Gastrocnemius medialis (tissue), 4 donors: ENCODE results near the gene CLIP4. TPM values are rescaled to one million over a fixed set of nuclear protein-coding genes. Genes with fewer than 3 reads are reported as not detected.
A peak's percentile ranks its signal among the peaks of the same experiment; 100 is the strongest.

Source experiments
- ATAC-seq, 2 donors: fragments of 150-250 bp; one replicate each; pipeline ENCODE4 v1.9.1; 2016
- DNase-seq, 2 donors: peaks; one replicate each; pipeline ENCODE4 v3.0.0-alpha.2; 2019
- H3K27ac ChIP-seq, 4 donors: fragments of 200-600 bp; sonication (generic); 1 replicate in 1 of 4; 2 replicates in 3 of 4; pipeline ENCODE4 v1.5.1; 2016 to 2018; ENCODE audit warnings: mild to moderate bottlenecking in 2 of 4, moderate library complexity in 1 of 4
- H3K27me3 ChIP-seq, 3 donors: fragments of 200-600 bp; sonication (generic) in 2 of 3; 1 replicate in 1 of 3; 2 replicates in 2 of 3; pipeline versions ENCODE4 v1.5.1 to v1.6.0; 2016 to 2019; ENCODE audit warnings: mild to moderate bottlenecking in 1 of 3, moderate library complexity in 1 of 3
- H3K36me3 ChIP-seq, 2 donors: fragments of 200-600 bp; sonication (generic) in 1 of 2; one replicate each; pipeline ENCODE4 v1.5.1; 2017 to 2018
- H3K4me1 ChIP-seq, 2 donors: fragments of 200-600 bp; sonication (generic) in 1 of 2; one replicate each; pipeline ENCODE4 v1.5.1; 2016 to 2017; ENCODE audit warnings: mild to moderate bottlenecking in 2 of 2
- H3K4me3 ChIP-seq, 4 donors: fragments of 200-600 bp; sonication (generic) in 3 of 4; 1 replicate in 1 of 4; 2 replicates in 3 of 4; pipeline ENCODE4 v1.5.1; 2016 to 2019; ENCODE audit warnings: mild to moderate bottlenecking in 2 of 4
- H3K9me3 ChIP-seq, 3 donors: fragments of 200-600 bp; sonication (generic) in 2 of 3; 1 replicate in 1 of 3; 2 replicates in 2 of 3; pipeline ENCODE4 v1.5.1; 2016 to 2019
- CTCF ChIP-seq, 5 experiments: fragments of 450-650 bp in 3 of 5; fragments of 200-600 bp in 2 of 5; sonication (generic) in 2 of 5; IDR thresholded peaks in 4 of 5; conservative IDR thresholded peaks in 1 of 5; 1 replicate in 4 of 5; 2 replicates in 1 of 5; pipeline ENCODE4 v1.5.1; 2016 to 2019; ENCODE audit warnings: antibody characterized with exemption in 5 of 5, mild to moderate bottlenecking in 3 of 5, moderate library complexity in 3 of 5
- POLR2A ChIP-seq, 2 donors: fragments of 450-650 bp; IDR thresholded peaks; one replicate each; pipeline ENCODE4 v1.6.1; 2017; ENCODE audit warnings: antibody characterized with exemption in 2 of 2, mild to moderate bottlenecking in 2 of 2, moderate library complexity in 2 of 2
- in situ Hi-C, 4 donors: fragments of 200-750 bp; cut with MboI; loops; one replicate each; pipeline versions ENCODE4 v1.15.0 to v1.8.0; 2017; ENCODE audit warnings: low sequenced_read_pairs in 4 of 4
- intact Hi-C: fragments of 100-400 bp; cut with DNase I; formaldehyde crosslinking; loops from one replicate; pipeline ENCODE4 v1.15.1; 2023; ENCODE audit warnings: low total_unique reads
- total RNA-seq, 4 donors: library from RNA; depleted of rRNA; stranded (reverse); fragments of >200 nt; gene quantifications; one replicate each; pipeline versions ENCODE4 v1.1.0 to v1.2.3, GENCODE V29; 2016

The CLIP4 gene
- total RNA-seq, 4 donors from 2014 or later = 200 to 422 (median 265) TPM

- DNase-seq (peak in 1 of 2 donors; percentile 8), ATAC-seq (no peak)
- Histone ChIP-seq H3K27me3 (peaks cover 0 to 3% (median 0%) of the 10 kb centered on the region in 3 donors), H3K27ac (no peak overlapping the region), H3K4me1 (no peaks in the 10 kb centered on the region), H3K36me3 (no peaks in the 10 kb centered on the region), H3K4me3 (no peak overlapping the region), H3K9me3 (no peaks in the 10 kb centered on the region)
- intact Hi-C loops = no loop called here
- no peak for TF ChIP-seq POLR2A (IDR thresholded peaks at IDR 0.05)
- no peak for TF ChIP-seq CTCF (IDR thresholded peaks at IDR 0.05 in 4 of 5, conservative IDR thresholded peaks at IDR 0.05 in 1 of 5)
- in situ Hi-C loops = no loop called here
Observed at GRCh38 chr2:29218071-29218470, 102.9 kb downstream of the CLIP4 start.

GRCh38 chr2:29218550-29219125, 103.4 kb downstream of the CLIP4 start:
- intact Hi-C loops = no loop called here

GRCh38 chr2:29219374-29219773, 104.2 kb downstream of the CLIP4 start:
- peaks cover 0 to 2% of the 10 kb centered on the region in 2 donors for H3K4me1 ChIP-seq
- no peaks in the 10 kb centered on the region for H3K36me3 ChIP-seq
- intact Hi-C loops = no loop called here
- H3K27me3 ChIP-seq = peaks cover 0 to 3% (median 0%) of the 10 kb centered on the region in 3 donors
- peak in 1 of 2 donors; percentile 5 for DNase-seq
- no peaks in the 10 kb centered on the region for H3K9me3 ChIP-seq
- no peak overlapping the region for H3K27ac ChIP-seq
- TF ChIP-seq POLR2A (IDR thresholded peaks at IDR 0.05) (no peak), CTCF (IDR thresholded peaks at IDR 0.05 in 4 of 5, conservative IDR thresholded peaks at IDR 0.05 in 1 of 5) (no peak)
- no peak for ATAC-seq
- no peak overlapping the region for H3K4me3 ChIP-seq
- in situ Hi-C loops = no loop called here

More at GRCh38 chr2:29218550-29219125, 103.4 kb downstream of the CLIP4 start:
- no peaks in the 10 kb centered on the region for H3K4me1 ChIP-seq
- peak in 1 of 2 donors; percentile 7 for DNase-seq
- H3K27ac ChIP-seq = no peak overlapping the region
- no peaks in the 10 kb centered on the region for H3K9me3 ChIP-seq
- TF ChIP-seq CTCF (IDR thresholded peaks at IDR 0.05 in 4 of 5, conservative IDR thresholded peaks at IDR 0.05 in 1 of 5) (no peak), POLR2A (IDR thresholded peaks at IDR 0.05) (no peak)
- in situ Hi-C loops = no loop called here
- no peaks in the 10 kb centered on the region for H3K36me3 ChIP-seq
- peaks cover 0 to 3% (median 0%) of the 10 kb centered on the region in 3 donors for H3K27me3 ChIP-seq
- no peak overlapping the region for H3K4me3 ChIP-seq
- no peak for ATAC-seq

GRCh38 chr2:29220506-29221270, 105.5 kb downstream of the CLIP4 start:
- no peaks in the 10 kb centered on the region for H3K36me3 ChIP-seq
- in situ Hi-C loops (no loop called here), intact Hi-C loops (no loop called here)
- no peaks in the 10 kb centered on the region for H3K9me3 ChIP-seq
- H3K27ac ChIP-seq = no peak overlapping the region
- ATAC-seq = no peak
- H3K27me3 ChIP-seq = peaks cover 0 to 6% (median 3%) of the 10 kb centered on the region in 3 donors
- no peak overlapping the region for H3K4me3 ChIP-seq
- peak in 1 of 2 donors; percentile 11 for DNase-seq
- no peak for TF ChIP-seq POLR2A (IDR thresholded peaks at IDR 0.05)
- TF ChIP-seq CTCF (IDR thresholded peaks at IDR 0.05 in 4 of 5, conservative IDR thresholded peaks at IDR 0.05 in 1 of 5) = no peak
- peaks cover 0 to 6% of the 10 kb centered on the region in 2 donors for H3K4me1 ChIP-seq
